NK-92 treated with Interleukin-12 subunit alpha and Interleukin-12 subunit beta, amount 100 ng/mL, for 24 hours (cell line): ENCODE results near the gene CYP19A1.

Experiments
- DNase-seq: peaks from one replicate; lab custom pipeline; 2025; lab: John Stamatoyannopoulos, UW

The CYP19A1 gene

DNA sequence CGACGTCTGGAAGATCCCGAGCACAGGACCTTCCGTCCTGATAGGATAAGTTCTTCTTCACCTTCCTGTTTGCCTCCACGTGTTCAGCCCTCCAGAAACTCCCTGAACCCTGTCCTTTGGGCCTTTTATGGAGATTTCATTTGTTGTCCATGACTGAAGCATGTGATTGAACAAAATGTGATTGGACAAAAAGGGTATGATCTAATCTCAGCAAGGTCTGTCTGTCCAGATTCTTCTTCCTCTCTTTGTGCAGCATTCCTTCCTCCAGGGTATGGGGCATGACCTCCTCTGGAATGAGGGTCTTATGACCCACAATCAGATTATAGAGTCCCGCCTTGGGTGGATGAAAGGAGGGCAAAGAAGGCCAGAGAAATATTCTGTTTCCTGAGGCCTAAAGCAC is at the start of gene CYP19A1:
Gene CYP19A1, minus strand, starts transcription at position 101 of the 400 bp plus-strand sequence. CDS start 95,684 bp downstream, outside the sequence.
- DNase-seq = no peak

DNA sequence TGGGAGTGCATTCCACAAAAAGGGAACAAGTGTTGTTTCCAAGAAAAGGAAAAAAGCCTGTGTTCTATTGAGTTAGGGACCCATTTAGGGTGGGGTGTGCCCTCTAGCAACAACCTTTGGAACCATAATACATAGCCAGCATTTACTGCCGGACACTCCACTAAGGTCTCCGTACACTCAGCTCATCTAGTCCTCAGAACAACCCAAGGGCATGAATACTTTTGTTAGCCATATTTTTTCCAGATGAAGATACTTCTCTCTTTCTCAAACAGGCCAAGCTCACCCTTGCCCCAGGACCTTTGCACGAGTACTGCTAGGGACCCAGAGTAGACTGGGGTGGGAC is 49.3 kb upstream of the CYP19A1 start:
- DNase-seq = no peak

GRCh38 chr15:51386960-51387698 is 48.7 kb upstream of the CYP19A1 start:
- no peak for DNase-seq

- no peak for DNase-seq
These were observed 48.1 kb upstream of the CYP19A1 start for GRCh38 chr15:51386486-51386885.

GRCh38 chr15:51386029-51386428 is 47.6 kb upstream of the CYP19A1 start:
- no peak for DNase-seq

- DNase-seq = no peak
These were observed 44.4 kb upstream of the CYP19A1 start for GRCh38 chr15:51382787-51383186.

- peak; percentile 66 for DNase-seq
These were observed 42.8 kb upstream of the CYP19A1 start for GRCh38 chr15:51380999-51381806.

GRCh38 chr15:51379390-51379789 is 41.0 kb upstream of the CYP19A1 start:
- no peak for DNase-seq

GRCh38 chr15:51378406-51378805 is 40.0 kb upstream of the CYP19A1 start:
- DNase-seq = no peak

DNA sequence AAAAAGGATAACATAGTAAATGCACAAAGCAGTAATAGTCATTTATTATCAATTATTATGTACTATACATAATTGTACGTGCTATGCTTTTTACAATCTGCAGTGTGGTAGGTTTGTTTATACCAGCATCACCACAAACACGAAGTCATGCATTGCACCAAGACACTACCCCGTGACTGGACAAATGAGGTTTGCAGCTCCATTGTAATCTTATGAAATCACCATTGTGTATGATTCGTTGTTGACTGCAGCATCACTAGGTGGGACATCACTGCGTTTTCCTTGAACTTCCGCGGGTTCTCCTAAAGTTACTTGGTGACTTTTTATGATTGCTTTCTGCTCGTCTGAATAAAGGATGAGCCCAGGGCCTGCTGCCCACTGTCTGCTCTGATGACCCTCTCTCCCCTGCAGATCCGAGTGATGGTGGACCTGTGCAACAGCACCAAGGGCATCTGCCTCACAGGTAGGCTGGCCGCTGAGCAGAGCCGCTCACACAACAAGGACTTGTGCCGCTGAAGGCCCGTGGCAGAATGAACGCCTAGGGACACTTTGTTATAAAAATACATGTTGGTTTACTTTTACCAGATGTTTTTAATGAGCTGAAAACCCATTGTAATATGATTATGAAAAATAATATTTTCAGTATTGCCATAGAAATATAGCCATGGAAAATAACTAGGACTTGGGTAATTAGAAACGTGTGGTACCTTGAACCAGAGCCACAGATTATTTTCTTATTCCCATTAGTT is 38.8 kb upstream of the CYP19A1 start:
- no peak for DNase-seq

DNA sequence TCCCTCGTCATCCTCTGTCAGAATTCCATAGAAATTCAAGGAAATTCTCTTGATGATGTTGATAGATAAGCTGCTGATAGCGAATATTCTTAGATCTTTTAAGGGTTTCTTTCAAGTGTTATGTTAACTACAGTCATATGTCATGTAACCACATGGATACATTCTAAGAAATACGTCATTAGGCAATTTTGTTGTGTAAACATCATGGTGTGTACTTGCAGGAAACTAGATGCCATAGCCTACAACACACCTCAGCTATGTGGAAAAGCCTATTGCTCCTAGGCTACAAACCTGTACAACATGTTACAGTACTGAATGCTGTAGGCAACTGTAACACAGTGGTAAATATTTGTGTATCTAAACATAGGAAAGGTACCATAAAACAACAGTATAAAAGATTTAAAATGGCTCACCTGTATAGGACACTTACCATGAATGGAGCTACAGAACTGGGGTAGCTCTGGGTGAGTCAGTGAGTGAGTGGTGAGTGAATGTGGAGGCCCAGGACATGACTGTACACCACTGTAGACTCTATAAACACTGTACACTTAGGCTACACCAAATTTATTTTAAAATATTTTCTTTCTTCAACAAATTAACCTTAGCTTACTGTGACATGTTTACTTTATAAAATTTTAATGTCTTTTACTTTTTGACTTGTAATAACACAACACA is 37.7 kb upstream of the CYP19A1 start:
- no peak for DNase-seq

- no peak for DNase-seq
These were observed 35.7 kb upstream of the CYP19A1 start for GRCh38 chr15:51374131-51374530.

- no peak for DNase-seq
These were observed 32.9 kb upstream of the CYP19A1 start for GRCh38 chr15:51371266-51371665.

GRCh38 chr15:51369451-51369761 is 31.0 kb upstream of the CYP19A1 start:
- no peak for DNase-seq

- DNase-seq = no peak
These were observed 30.5 kb upstream of the CYP19A1 start for GRCh38 chr15:51368751-51369450.

DNA sequence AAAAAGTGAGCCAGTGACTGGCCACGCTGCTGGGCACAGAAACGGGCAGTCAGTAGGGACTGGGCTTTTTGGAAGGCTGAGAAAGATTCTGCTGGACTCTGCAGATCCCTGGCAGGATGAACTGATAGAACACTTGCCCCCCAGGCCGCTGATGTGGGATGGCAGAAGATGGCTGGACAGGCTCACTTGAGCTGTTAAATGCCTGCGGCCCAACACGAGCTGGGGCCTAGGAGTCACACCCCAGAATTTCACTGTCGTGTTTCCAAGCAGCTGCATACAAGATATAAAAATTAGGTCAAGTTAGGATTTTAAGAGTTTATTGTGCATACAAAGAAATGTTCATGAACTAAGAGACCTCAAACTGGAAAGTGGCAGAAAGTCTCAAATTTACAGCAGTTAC is 29.9 kb upstream of the CYP19A1 start:
- no peak for DNase-seq

DNA sequence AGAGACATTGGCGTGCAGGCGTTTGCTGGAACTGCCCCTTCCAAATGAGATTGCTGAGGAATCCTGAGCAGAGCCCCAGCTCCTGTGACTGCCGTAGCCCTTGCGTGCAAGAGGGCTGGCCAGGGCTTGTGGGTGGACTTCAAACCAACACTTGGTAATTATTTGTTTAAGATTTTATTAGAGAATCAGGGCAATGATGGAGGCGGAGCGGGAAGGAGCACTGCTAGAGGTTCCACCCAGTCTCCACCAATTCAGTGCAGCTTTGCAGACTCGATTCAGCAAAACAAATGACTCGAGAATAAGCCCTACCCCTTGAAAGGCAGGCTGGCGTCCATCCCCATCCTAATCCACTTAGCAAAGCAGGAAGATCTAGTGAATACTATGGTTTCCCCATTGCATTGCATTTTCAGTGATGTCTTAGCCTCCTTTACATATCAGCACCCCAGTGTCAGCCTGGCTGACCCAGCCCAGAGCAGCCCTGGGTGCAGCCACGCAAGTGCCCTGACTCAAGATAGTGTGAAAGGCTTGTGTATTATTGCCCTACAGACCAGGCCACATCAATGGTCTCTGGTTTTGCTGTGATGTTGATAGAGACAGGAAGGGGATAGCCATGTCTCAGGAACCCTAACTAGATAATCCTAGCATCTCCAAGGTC is 29.1 kb upstream of the CYP19A1 start:
- no peak for DNase-seq

DNA sequence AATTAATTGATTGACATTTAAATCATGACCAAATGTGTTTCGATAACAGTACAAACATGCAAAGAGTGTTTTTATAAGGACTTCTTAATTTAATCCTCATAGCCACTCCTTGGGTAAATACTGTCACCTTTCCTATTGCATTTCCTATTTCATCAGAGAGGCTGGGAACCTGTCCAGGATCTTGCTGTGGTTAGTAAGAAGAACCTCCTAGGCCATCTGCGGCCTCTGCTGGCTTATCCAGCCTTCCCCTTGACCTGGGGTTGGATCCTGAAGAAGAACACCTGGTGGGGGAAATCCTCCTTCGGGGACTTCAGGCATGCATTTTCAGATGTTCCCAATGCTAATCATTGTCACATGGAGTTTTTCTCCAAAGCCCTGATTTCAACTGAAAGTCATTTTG is 28.5 kb upstream of the CYP19A1 start:
- DNase-seq = no peak

DNA sequence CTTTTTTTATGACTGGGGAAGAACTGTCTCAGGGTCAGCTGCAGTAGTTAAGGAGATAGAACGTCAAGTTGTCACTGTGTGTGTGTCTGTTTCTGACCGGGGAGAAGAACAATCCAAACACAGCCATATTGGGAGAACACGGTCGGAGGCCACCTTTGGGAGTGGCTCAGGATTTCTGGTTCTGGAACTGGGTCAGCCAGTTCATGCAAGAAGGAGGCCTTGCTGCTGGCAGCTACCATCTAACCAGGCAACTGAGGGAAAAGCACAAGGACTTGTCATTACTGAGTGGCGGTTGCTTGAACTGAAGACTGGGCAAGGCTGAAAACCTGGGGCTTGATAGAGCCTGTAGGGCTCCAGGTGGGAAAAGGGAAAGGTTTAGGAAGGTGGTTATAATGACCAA is 27.7 kb upstream of the CYP19A1 start:
- no peak for DNase-seq

GRCh38 chr15:51365417-51365816 is 27.0 kb upstream of the CYP19A1 start:
- DNase-seq = no peak

DNA sequence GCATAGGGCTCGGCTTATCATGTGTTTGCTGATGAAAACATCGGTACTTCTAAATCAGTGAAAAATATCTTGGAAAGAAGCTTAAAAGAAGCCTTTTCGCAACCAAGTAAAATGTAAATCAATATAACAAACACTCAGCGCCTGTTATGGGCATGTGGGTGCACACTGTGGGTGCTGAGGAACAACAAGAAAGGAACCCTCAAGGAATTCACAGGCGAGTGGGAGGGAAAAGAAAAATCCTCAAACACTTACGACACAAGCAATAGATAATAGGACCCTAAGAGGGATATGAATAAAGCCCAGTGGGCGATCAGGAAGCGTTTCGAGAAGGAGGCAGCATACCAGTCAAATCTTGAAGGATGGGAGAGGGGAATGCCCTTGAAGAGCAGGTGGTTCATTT is 25.0 kb upstream of the CYP19A1 start:
- no peak for DNase-seq
